Measurements from ENCODE around the gene SLC31A1.
"Not testable (repeated sequence)": the region's sequence is repeated elsewhere in the genome, so short reads cannot be mapped to it uniquely, and the experiment has no call there.

Gene SLC31A1

GRCh38 chr9:113244556-113244955, 23.2 kb downstream of the SLC31A1 start:
- H3K9me3 ChIP-seq (ENCODE audit: control extremely low read depth in 1 of 5, control insufficient read depth in 4 of 5, insufficient read depth in 2 of 5, low read depth in 1 of 5, low read length in 4 of 5), result no peaks in the 10 kb centered on the region
- H3K27me3 ChIP-seq (replicated peaks in 2 of 5; ENCODE audit: control insufficient read depth in 4 of 5, insufficient read depth in 5 of 5, low read length in 4 of 5), result no peaks in the 10 kb centered on the region
- no peak overlapping the region for H3K27ac ChIP-seq (ENCODE audit: insufficient read depth in 1 of 2, low read depth in 1 of 2, low read length in 2 of 2, poor library complexity in 1 of 2, severe bottlenecking in 2 of 2)
- ChIA-PET POLR2A (no interaction called here), CTCF (interaction anchor here (1.4 kb wide), 1 partner anchor 10 kb away, joined by 4 read pairs; no protein-coding TSS in a partner anchor)
- no peak for DNase-seq
- no peaks in the 10 kb centered on the region for H3K36me3 ChIP-seq (ENCODE audit: control insufficient read depth in 4 of 4, insufficient read depth in 4 of 4, low read length in 3 of 4)
- 100% methylated on average over 1 of the region's 2 CpGs for WGBS (ENCODE audit: insufficient coverage)
- H3K4me3 ChIP-seq (ENCODE audit: control insufficient read depth in 1 of 7, extremely low read depth in 1 of 7, insufficient read depth in 4 of 7, low read depth in 2 of 7, low read length in 6 of 7), result no peak overlapping the region
- H3K4me1 ChIP-seq (ENCODE audit: control extremely low read depth in 1 of 4, control insufficient read depth in 4 of 4, insufficient read depth in 4 of 4, low read length in 3 of 4), result no peaks in the 10 kb centered on the region

- POLR2A ChIA-PET, result no interaction called here
- H3K36me3 ChIP-seq (ENCODE audit: control insufficient read depth in 4 of 4, insufficient read depth in 4 of 4, low read length in 3 of 4), result no peaks in the 10 kb centered on the region
- DNase-seq, result no peak
- H3K9me3 ChIP-seq (ENCODE audit: control extremely low read depth in 1 of 5, control insufficient read depth in 4 of 5, insufficient read depth in 2 of 5, low read depth in 1 of 5, low read length in 4 of 5), result peaks cover 0 to 4% (median 3%) of the 10 kb centered on the region in 5 experiments
- WGBS (ENCODE audit: insufficient coverage), result 97% methylated on average over 4 of the region's 4 CpGs
- CTCF ChIA-PET, result interaction anchor here (1.4 kb wide), 1 partner anchor 9 kb away, joined by 4 read pairs; no protein-coding TSS in a partner anchor
- no peaks in the 10 kb centered on the region for H3K4me1 ChIP-seq (ENCODE audit: control extremely low read depth in 1 of 4, control insufficient read depth in 4 of 4, insufficient read depth in 4 of 4, low read length in 3 of 4)
- H3K4me3 ChIP-seq (ENCODE audit: control insufficient read depth in 1 of 7, extremely low read depth in 1 of 7, insufficient read depth in 4 of 7, low read depth in 2 of 7, low read length in 6 of 7), result no peak overlapping the region
- no peaks in the 10 kb centered on the region for H3K27me3 ChIP-seq (replicated peaks in 2 of 5; ENCODE audit: control insufficient read depth in 4 of 5, insufficient read depth in 5 of 5, low read length in 4 of 5)
- no peak overlapping the region for H3K27ac ChIP-seq (ENCODE audit: insufficient read depth in 1 of 2, low read depth in 1 of 2, low read length in 2 of 2, poor library complexity in 1 of 2, severe bottlenecking in 2 of 2)
Observed at GRCh38 chr9:113245894-113246293, 24.6 kb downstream of the SLC31A1 start.

GRCh38 chr9:113246928-113247327, 25.6 kb downstream of the SLC31A1 start:
- WGBS (ENCODE audit: insufficient coverage), result no CpG with 5 or more reads among the region's 6 CpGs
- no peak overlapping the region for H3K27ac ChIP-seq (ENCODE audit: insufficient read depth in 1 of 2, low read depth in 1 of 2, low read length in 2 of 2, poor library complexity in 1 of 2, severe bottlenecking in 2 of 2)
- no peaks in the 10 kb centered on the region for H3K4me1 ChIP-seq (ENCODE audit: control extremely low read depth in 1 of 4, control insufficient read depth in 4 of 4, insufficient read depth in 4 of 4, low read length in 3 of 4)
- H3K36me3 ChIP-seq (ENCODE audit: control insufficient read depth in 4 of 4, insufficient read depth in 4 of 4, low read length in 3 of 4), result no peaks in the 10 kb centered on the region
- DNase-seq, result no peak
- POLR2A ChIA-PET, result no interaction called here
- no peaks in the 10 kb centered on the region for H3K27me3 ChIP-seq (replicated peaks in 2 of 5; ENCODE audit: control insufficient read depth in 4 of 5, insufficient read depth in 5 of 5, low read length in 4 of 5)
- CTCF ChIA-PET, result no interaction called here
- H3K4me3 ChIP-seq (ENCODE audit: control insufficient read depth in 1 of 7, extremely low read depth in 1 of 7, insufficient read depth in 4 of 7, low read depth in 2 of 7, low read length in 6 of 7), result no peak overlapping the region
- peaks cover 0 to 4% (median 3%) of the 10 kb centered on the region in 5 experiments for H3K9me3 ChIP-seq (ENCODE audit: control extremely low read depth in 1 of 5, control insufficient read depth in 4 of 5, insufficient read depth in 2 of 5, low read depth in 1 of 5, low read length in 4 of 5)

GRCh38 chr9:113247640-113248039, 26.3 kb downstream of the SLC31A1 start:
- H3K27ac ChIP-seq (ENCODE audit: insufficient read depth in 1 of 2, low read depth in 1 of 2, low read length in 2 of 2, poor library complexity in 1 of 2, severe bottlenecking in 2 of 2), result no peak overlapping the region
- POLR2A ChIA-PET, result no interaction called here
- H3K9me3 ChIP-seq (ENCODE audit: control extremely low read depth in 1 of 5, control insufficient read depth in 4 of 5, insufficient read depth in 2 of 5, low read depth in 1 of 5, low read length in 4 of 5), result peaks cover 0 to 4% (median 3%) of the 10 kb centered on the region in 5 experiments
- DNase-seq, result no peak
- CTCF ChIA-PET, result interaction anchor here (0.7 kb wide), 1 partner anchor 27 kb away, joined by 4 read pairs; no protein-coding TSS in a partner anchor
- no peaks in the 10 kb centered on the region for H3K4me1 ChIP-seq (ENCODE audit: control extremely low read depth in 1 of 4, control insufficient read depth in 4 of 4, insufficient read depth in 4 of 4, low read length in 3 of 4)
- no peaks in the 10 kb centered on the region for H3K27me3 ChIP-seq (replicated peaks in 2 of 5; ENCODE audit: control insufficient read depth in 4 of 5, insufficient read depth in 5 of 5, low read length in 4 of 5)
- no peak overlapping the region for H3K4me3 ChIP-seq (ENCODE audit: control insufficient read depth in 1 of 7, extremely low read depth in 1 of 7, insufficient read depth in 4 of 7, low read depth in 2 of 7, low read length in 6 of 7)
- H3K36me3 ChIP-seq (ENCODE audit: control insufficient read depth in 4 of 4, insufficient read depth in 4 of 4, low read length in 3 of 4), result no peaks in the 10 kb centered on the region

GRCh38 chr9:113249661-113250060, 28.3 kb downstream of the SLC31A1 start:
- WGBS (ENCODE audit: insufficient coverage), result no CpG with 5 or more reads among the region's 2 CpGs
- CTCF ChIA-PET, result interaction anchor here (0.6 to 1.6 kb wide), 2 partner anchors 8 to 18 kb away, joined by 3 read pairs; no protein-coding TSS in a partner anchor
- DNase-seq; H3K27me3 ChIP-seq (replicated peaks in 2 of 5; ENCODE audit: control insufficient read depth in 4 of 5, insufficient read depth in 5 of 5, low read length in 4 of 5); H3K36me3 ChIP-seq (ENCODE audit: control insufficient read depth in 4 of 4, insufficient read depth in 4 of 4, low read length in 3 of 4); H3K27ac ChIP-seq (ENCODE audit: insufficient read depth in 1 of 2, low read depth in 1 of 2, low read length in 2 of 2, poor library complexity in 1 of 2, severe bottlenecking in 2 of 2); H3K4me1 ChIP-seq (ENCODE audit: control extremely low read depth in 1 of 4, control insufficient read depth in 4 of 4, insufficient read depth in 4 of 4, low read length in 3 of 4); H3K9me3 ChIP-seq (ENCODE audit: control extremely low read depth in 1 of 5, control insufficient read depth in 4 of 5, insufficient read depth in 2 of 5, low read depth in 1 of 5, low read length in 4 of 5); POLR2A ChIA-PET; H3K4me3 ChIP-seq (ENCODE audit: control insufficient read depth in 1 of 7, extremely low read depth in 1 of 7, insufficient read depth in 4 of 7, low read depth in 2 of 7, low read length in 6 of 7): not testable (repeated sequence)

- CTCF ChIA-PET, result no interaction called here
- no peak overlapping the region for H3K27ac ChIP-seq (ENCODE audit: insufficient read depth in 1 of 2, low read depth in 1 of 2, low read length in 2 of 2, poor library complexity in 1 of 2, severe bottlenecking in 2 of 2)
- 100% methylated on average over 2 of the region's 2 CpGs for WGBS (ENCODE audit: insufficient coverage)
- H3K4me1 ChIP-seq (ENCODE audit: control extremely low read depth in 1 of 4, control insufficient read depth in 4 of 4, insufficient read depth in 4 of 4, low read length in 3 of 4), result no peaks in the 10 kb centered on the region
- DNase-seq, result no peak
- H3K4me3 ChIP-seq (ENCODE audit: control insufficient read depth in 1 of 7, extremely low read depth in 1 of 7, insufficient read depth in 4 of 7, low read depth in 2 of 7, low read length in 6 of 7), result no peak overlapping the region
- peaks cover 0 to 4% (median 3%) of the 10 kb centered on the region in 5 experiments for H3K9me3 ChIP-seq (ENCODE audit: control extremely low read depth in 1 of 5, control insufficient read depth in 4 of 5, insufficient read depth in 2 of 5, low read depth in 1 of 5, low read length in 4 of 5)
- H3K36me3 ChIP-seq (ENCODE audit: control insufficient read depth in 4 of 4, insufficient read depth in 4 of 4, low read length in 3 of 4), result no peaks in the 10 kb centered on the region
- POLR2A ChIA-PET, result no interaction called here
- H3K27me3 ChIP-seq (replicated peaks in 2 of 5; ENCODE audit: control insufficient read depth in 4 of 5, insufficient read depth in 5 of 5, low read length in 4 of 5), result no peaks in the 10 kb centered on the region
Observed at GRCh38 chr9:113250807-113251206, 29.5 kb downstream of the SLC31A1 start.

- ChIA-PET CTCF (interaction anchor here (1.0 to 1.5 kb wide), 3 partner anchors 10 to 305 kb away, joined by 3 to 4 read pairs (median 4); no protein-coding TSS in a partner anchor), POLR2A (no interaction called here)
- peaks cover 0 to 4% (median 3%) of the 10 kb centered on the region in 5 experiments for H3K9me3 ChIP-seq (ENCODE audit: control extremely low read depth in 1 of 5, control insufficient read depth in 4 of 5, insufficient read depth in 2 of 5, low read depth in 1 of 5, low read length in 4 of 5)
- no peak overlapping the region for H3K4me3 ChIP-seq (ENCODE audit: control insufficient read depth in 1 of 7, extremely low read depth in 1 of 7, insufficient read depth in 4 of 7, low read depth in 2 of 7, low read length in 6 of 7)
- peaks cover 0 to 17% (median 3%) of the 10 kb centered on the region in 4 experiments for H3K36me3 ChIP-seq (ENCODE audit: control insufficient read depth in 4 of 4, insufficient read depth in 4 of 4, low read length in 3 of 4)
- no peaks in the 10 kb centered on the region for H3K4me1 ChIP-seq (ENCODE audit: control extremely low read depth in 1 of 4, control insufficient read depth in 4 of 4, insufficient read depth in 4 of 4, low read length in 3 of 4)
- no peak for DNase-seq
- WGBS (ENCODE audit: insufficient coverage), result 86% methylated on average over 1 of the region's 1 CpG
- H3K27me3 ChIP-seq (replicated peaks in 2 of 5; ENCODE audit: control insufficient read depth in 4 of 5, insufficient read depth in 5 of 5, low read length in 4 of 5), result no peaks in the 10 kb centered on the region
- no peak overlapping the region for H3K27ac ChIP-seq (ENCODE audit: insufficient read depth in 1 of 2, low read depth in 1 of 2, low read length in 2 of 2, poor library complexity in 1 of 2, severe bottlenecking in 2 of 2)
Observed at GRCh38 chr9:113254991-113255390, 33.6 kb downstream of the SLC31A1 start.

All from common myeloid progenitor, CD34-positive (primary cell).